HUES6 (cell line): Measurements from ENCODE around the gene ANKRD9.

Experiments used
- H3K27ac ChIP-seq: 2 replicates; pipeline ENCODE4 v1.7.0; 2013; ENCODE audit warnings: low read depth, mild to moderate bottlenecking, low read length, inconsistent platforms
- H3K27me3 ChIP-seq: 2 replicates; pipeline ENCODE4 v1.6.1; 2013; ENCODE audit warnings: low read length; ENCODE audit not compliant: control insufficient read depth, insufficient read depth
- H3K36me3 ChIP-seq: 2 replicates; pipeline ENCODE4 v1.6.1; 2013; ENCODE audit warnings: low read length; ENCODE audit not compliant: control insufficient read depth, insufficient read depth
- H3K4me1 ChIP-seq: 2 replicates; pipeline ENCODE4 v1.6.1; 2013; ENCODE audit warnings: low read length; ENCODE audit not compliant: control insufficient read depth, insufficient read depth
- H3K4me3 ChIP-seq: 2 replicates; pipeline ENCODE4 v1.5.1; 2013; ENCODE audit warnings: low read depth, low read length
- H3K9ac ChIP-seq: one replicate; pipeline ENCODE4 v1.6.1; 2013; ENCODE audit warnings: mild to moderate bottlenecking, low read length
- H3K9me3 ChIP-seq: 2 replicates; pipeline ENCODE4 v1.6.1; 2013; ENCODE audit warnings: low read depth, low read length; ENCODE audit not compliant: control insufficient read depth, insufficient read depth

Gene ANKRD9

DNA sequence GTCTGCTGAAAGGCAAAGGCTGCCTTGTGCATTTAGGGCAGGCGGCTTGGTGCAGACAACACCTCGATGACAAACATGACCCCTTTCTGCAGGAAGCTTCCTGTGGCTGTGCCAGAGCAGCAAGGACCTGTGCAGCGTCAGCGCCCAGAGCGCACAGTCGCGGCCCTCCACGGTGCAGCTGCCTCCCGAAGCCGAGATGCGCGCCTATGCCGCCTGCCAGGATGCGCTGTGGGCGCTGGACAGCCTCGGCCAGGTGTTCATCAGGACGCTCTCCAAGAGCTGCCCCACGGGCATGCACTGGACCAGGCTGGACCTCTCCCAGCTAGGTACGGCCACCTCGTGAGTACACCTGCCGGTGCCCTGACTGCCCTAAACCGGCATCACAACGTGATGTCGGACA lies 57.3 kb downstream of the ANKRD9 start:
- H3K36me3 ChIP-seq, result peaks cover 64% of the 10 kb centered on the region
- H3K4me1 ChIP-seq, result no peaks in the 10 kb centered on the region
- H3K9ac ChIP-seq, result no peak overlapping the region
- H3K27me3 ChIP-seq, result no peaks in the 10 kb centered on the region
- no peak overlapping the region for H3K4me3 ChIP-seq
- H3K27ac ChIP-seq, result no peak overlapping the region
- no peaks in the 10 kb centered on the region for H3K9me3 ChIP-seq
